Measurements from ENCODE around the gene SYAP1.
"Not testable (repeated sequence)": the region's sequence is repeated elsewhere in the genome, so short reads cannot be mapped to it uniquely, and the experiment has no call there.

The SYAP1 gene

GRCh38 chrX:16718824-16719333 lies 533 bp upstream of the SYAP1 start:
- no peak for DNase-seq (ENCODE audit: low read depth, low spot score)
- H3K4me3 ChIP-seq (ENCODE audit: low read length): peak overlapping the region; percentile 73

- H3K4me3 ChIP-seq (ENCODE audit: low read length): no peak overlapping the region
- DNase-seq (ENCODE audit: low read depth, low spot score): no peak
These were observed 3.1 kb downstream of the SYAP1 start for GRCh38 chrX:16722481-16722880.

GRCh38 chrX:16725072-16725471 lies 5.7 kb downstream of the SYAP1 start:
- H3K4me3 ChIP-seq (ENCODE audit: low read length): no peak overlapping the region
- DNase-seq (ENCODE audit: low read depth, low spot score): no peak

- DNase-seq (ENCODE audit: low read depth, low spot score): not testable (repeated sequence)
These were observed 7.1 kb downstream of the SYAP1 start for GRCh38 chrX:16726347-16726988.

GRCh38 chrX:16727637-16728036 lies 8.2 kb downstream of the SYAP1 start:
- no peak overlapping the region for H3K4me3 ChIP-seq (ENCODE audit: low read length)
- no peak for DNase-seq (ENCODE audit: low read depth, low spot score)

More at GRCh38 chrX:16726347-16726988, 7.1 kb downstream of the SYAP1 start:
- not testable (repeated sequence) for H3K4me3 ChIP-seq (ENCODE audit: low read length)

- no peak overlapping the region for H3K4me3 ChIP-seq (ENCODE audit: low read length)
- no peak for DNase-seq (ENCODE audit: low read depth, low spot score)
These were observed 11.0 kb downstream of the SYAP1 start for GRCh38 chrX:16730450-16730849.

- H3K4me3 ChIP-seq (ENCODE audit: low read length): no peak overlapping the region
- DNase-seq (ENCODE audit: low read depth, low spot score): no peak
These were observed 13.6 kb downstream of the SYAP1 start for GRCh38 chrX:16733013-16733412.

GRCh38 chrX:16737024-16737423 lies 17.6 kb downstream of the SYAP1 start:
- no peak for DNase-seq (ENCODE audit: low read depth, low spot score)
- H3K4me3 ChIP-seq (ENCODE audit: low read length): no peak overlapping the region

GRCh38 chrX:16739574-16739973 lies 20.2 kb downstream of the SYAP1 start:
- no peak overlapping the region for H3K4me3 ChIP-seq (ENCODE audit: low read length)
- DNase-seq (ENCODE audit: low read depth, low spot score): no peak

- no peak overlapping the region for H3K4me3 ChIP-seq (ENCODE audit: low read length)
- no peak for DNase-seq (ENCODE audit: low read depth, low spot score)
These were observed 24.4 kb downstream of the SYAP1 start for GRCh38 chrX:16743604-16744325.

GRCh38 chrX:16745102-16745501 lies 25.7 kb downstream of the SYAP1 start:
- H3K4me3 ChIP-seq (ENCODE audit: low read length): no peak overlapping the region
- no peak for DNase-seq (ENCODE audit: low read depth, low spot score)

- H3K4me3 ChIP-seq (ENCODE audit: low read length): no peak overlapping the region
- DNase-seq (ENCODE audit: low read depth, low spot score): no peak
These were observed 26.2 kb downstream of the SYAP1 start for GRCh38 chrX:16745659-16746058.

GRCh38 chrX:16748425-16748824 lies 29.0 kb downstream of the SYAP1 start:
- no peak overlapping the region for H3K4me3 ChIP-seq (ENCODE audit: low read length)
- no peak for DNase-seq (ENCODE audit: low read depth, low spot score)

GRCh38 chrX:16750136-16750535 lies 30.7 kb downstream of the SYAP1 start:
- DNase-seq (ENCODE audit: low read depth, low spot score): no peak
- H3K4me3 ChIP-seq (ENCODE audit: low read length): no peak overlapping the region

- DNase-seq (ENCODE audit: low read depth, low spot score): no peak
- H3K4me3 ChIP-seq (ENCODE audit: low read length): no peak overlapping the region
These were observed 34.6 kb downstream of the SYAP1 start for GRCh38 chrX:16754019-16754418.

GRCh38 chrX:16756724-16757123 lies 37.3 kb downstream of the SYAP1 start:
- H3K4me3 ChIP-seq (ENCODE audit: low read length): no peak overlapping the region
- DNase-seq (ENCODE audit: low read depth, low spot score): no peak

GRCh38 chrX:16761500-16761899 lies 42.1 kb downstream of the SYAP1 start:
- not testable (repeated sequence) for H3K4me3 ChIP-seq (ENCODE audit: low read length); DNase-seq (ENCODE audit: low read depth, low spot score)

- no peak overlapping the region for H3K4me3 ChIP-seq (ENCODE audit: low read length)
- no peak for DNase-seq (ENCODE audit: low read depth, low spot score)
These were observed 43.2 kb downstream of the SYAP1 start for GRCh38 chrX:16762579-16762978.

- no peak for DNase-seq (ENCODE audit: low read depth, low spot score)
- no peak overlapping the region for H3K4me3 ChIP-seq (ENCODE audit: low read length)
These were observed 46.2 kb downstream of the SYAP1 start for GRCh38 chrX:16765594-16765993.

GRCh38 chrX:16770970-16771482 lies 51.6 kb downstream of the SYAP1 start:
- H3K4me3 ChIP-seq (ENCODE audit: low read length): no peak overlapping the region
- DNase-seq (ENCODE audit: low read depth, low spot score): no peak
